Peyer's patch (tissue), 4 donors: ENCODE results near the gene NNT. TPM values are rescaled to one million over a fixed set of nuclear protein-coding genes. Genes with fewer than 3 reads are reported as not detected.

Experiments used
- DNase-seq, 3 donors: peaks; one replicate each; pipeline ENCODE4 v3.0.0-alpha.2; 2017 to 2019
- H3K27ac ChIP-seq, 4 donors: fragments of 200-600 bp; sonication (generic); one replicate each; pipeline ENCODE4 v1.5.1; 2016 to 2019
- H3K27me3 ChIP-seq, 2 donors: fragments of 200-600 bp; sonication (generic); one replicate each; pipeline ENCODE4 v1.5.1; 2019
- H3K36me3 ChIP-seq, 3 donors: fragments of 200-600 bp; sonication (generic); one replicate each; pipeline ENCODE4 v1.5.1; 2016 to 2019
- H3K4me1 ChIP-seq, 4 donors: fragments of 200-600 bp; sonication (generic); one replicate each; pipeline ENCODE4 v1.5.1; 2016 to 2019
- H3K4me3 ChIP-seq, 4 donors: fragments of 200-600 bp; sonication (generic); 1 replicate in 3 of 4; 2 replicates in 1 of 4; pipeline ENCODE4 v1.5.1; 2016 to 2019; ENCODE audit warnings: mild to moderate bottlenecking in 1 of 4
- H3K9me3 ChIP-seq, 4 donors: fragments of 200-600 bp; sonication (generic); one replicate each; pipeline ENCODE4 v1.5.1; 2016 to 2019; ENCODE audit warnings: mild to moderate bottlenecking in 1 of 4
- POLR2A ChIP-seq, 2 donors: fragments of 450-650 bp; IDR thresholded peaks; one replicate each; pipeline ENCODE4 v1.5.1; 2017; ENCODE audit warnings: antibody characterized with exemption in 2 of 2, mild to moderate bottlenecking in 2 of 2, moderate library complexity in 2 of 2
- total RNA-seq, 4 donors: library from RNA; depleted of rRNA; stranded (reverse); fragments of >200 nt; gene quantifications; one replicate each; pipeline ENCODE4 v1.1.0, GENCODE V29; 2016
- TF ChIP-seq, protein P1 (sequence below), 6 experiments: fragments of 450-650 bp in 4 of 6; fragments of 200-600 bp in 2 of 6; sonication (generic) in 1 of 6; IDR thresholded peaks; one replicate each; pipeline ENCODE4 v1.5.1; 2017 to 2019; ENCODE audit warnings: antibody characterized with exemption in 6 of 6, mild to moderate bottlenecking in 3 of 6, moderate library complexity in 1 of 6

Gene NNT
- total RNA-seq, 4 donors from 2014 or later: 30.5 to 59.7 (median 44.5) TPM

DNA sequence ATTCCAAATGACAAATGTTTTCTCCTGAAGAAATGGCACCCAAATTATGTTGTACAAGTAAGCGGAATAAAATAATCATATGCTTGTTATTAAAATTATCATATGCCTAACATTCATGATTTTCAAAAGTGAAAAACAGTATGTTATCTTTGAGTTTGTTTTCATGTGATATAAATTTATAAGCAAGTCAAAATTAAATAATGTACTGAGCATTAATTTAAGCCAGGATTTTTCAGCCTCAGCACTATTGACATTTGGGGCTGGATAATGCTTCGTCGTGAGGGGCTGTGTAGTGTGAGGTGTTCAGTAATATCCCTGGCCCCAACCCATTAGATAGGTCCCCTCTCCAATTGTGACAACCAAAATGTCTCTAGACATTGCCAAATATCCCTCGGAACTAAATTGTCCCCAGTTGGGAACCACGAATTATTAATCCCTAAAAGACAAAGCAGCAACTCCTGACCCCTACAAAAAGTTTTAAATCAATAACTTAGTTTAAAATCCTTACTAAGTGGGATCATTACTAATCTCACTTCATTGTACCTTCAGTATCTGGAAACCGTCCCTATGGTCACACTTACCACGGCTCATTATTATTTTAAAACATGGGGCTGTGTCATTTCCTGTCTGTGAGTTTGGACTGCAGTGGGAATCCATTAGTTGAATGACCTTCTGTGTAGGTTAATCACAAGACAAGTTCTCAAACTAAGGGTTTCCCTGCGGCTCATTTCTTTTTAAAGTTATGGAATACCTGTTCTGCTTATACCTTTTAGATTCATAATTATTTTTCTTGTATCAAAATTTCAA is 1.3 kb upstream of the NNT start:
- peak overlapping the region in 2 of 4 donors; percentile 72 to 86 for H3K4me3 ChIP-seq
- no peaks in the 10 kb centered on the region for H3K27me3 ChIP-seq
- no peaks in the 10 kb centered on the region for H3K36me3 ChIP-seq
- H3K9me3 ChIP-seq: no peaks in the 10 kb centered on the region
- peak overlapping the region; percentile 38 to 85 (median 79) for H3K27ac ChIP-seq
- DNase-seq: no peak
- TF ChIP-seq, protein P1, sequence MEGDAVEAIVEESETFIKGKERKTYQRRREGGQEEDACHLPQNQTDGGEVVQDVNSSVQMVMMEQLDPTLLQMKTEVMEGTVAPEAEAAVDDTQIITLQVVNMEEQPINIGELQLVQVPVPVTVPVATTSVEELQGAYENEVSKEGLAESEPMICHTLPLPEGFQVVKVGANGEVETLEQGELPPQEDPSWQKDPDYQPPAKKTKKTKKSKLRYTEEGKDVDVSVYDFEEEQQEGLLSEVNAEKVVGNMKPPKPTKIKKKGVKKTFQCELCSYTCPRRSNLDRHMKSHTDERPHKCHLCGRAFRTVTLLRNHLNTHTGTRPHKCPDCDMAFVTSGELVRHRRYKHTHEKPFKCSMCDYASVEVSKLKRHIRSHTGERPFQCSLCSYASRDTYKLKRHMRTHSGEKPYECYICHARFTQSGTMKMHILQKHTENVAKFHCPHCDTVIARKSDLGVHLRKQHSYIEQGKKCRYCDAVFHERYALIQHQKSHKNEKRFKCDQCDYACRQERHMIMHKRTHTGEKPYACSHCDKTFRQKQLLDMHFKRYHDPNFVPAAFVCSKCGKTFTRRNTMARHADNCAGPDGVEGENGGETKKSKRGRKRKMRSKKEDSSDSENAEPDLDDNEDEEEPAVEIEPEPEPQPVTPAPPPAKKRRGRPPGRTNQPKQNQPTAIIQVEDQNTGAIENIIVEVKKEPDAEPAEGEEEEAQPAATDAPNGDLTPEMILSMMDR (IDR thresholded peaks at IDR 0.05): no peak
- TF ChIP-seq POLR2A (IDR thresholded peaks at IDR 0.05): no peak
- peaks cover 0 to 15% (median 6%) of the 10 kb centered on the region in 4 donors for H3K4me1 ChIP-seq

DNA sequence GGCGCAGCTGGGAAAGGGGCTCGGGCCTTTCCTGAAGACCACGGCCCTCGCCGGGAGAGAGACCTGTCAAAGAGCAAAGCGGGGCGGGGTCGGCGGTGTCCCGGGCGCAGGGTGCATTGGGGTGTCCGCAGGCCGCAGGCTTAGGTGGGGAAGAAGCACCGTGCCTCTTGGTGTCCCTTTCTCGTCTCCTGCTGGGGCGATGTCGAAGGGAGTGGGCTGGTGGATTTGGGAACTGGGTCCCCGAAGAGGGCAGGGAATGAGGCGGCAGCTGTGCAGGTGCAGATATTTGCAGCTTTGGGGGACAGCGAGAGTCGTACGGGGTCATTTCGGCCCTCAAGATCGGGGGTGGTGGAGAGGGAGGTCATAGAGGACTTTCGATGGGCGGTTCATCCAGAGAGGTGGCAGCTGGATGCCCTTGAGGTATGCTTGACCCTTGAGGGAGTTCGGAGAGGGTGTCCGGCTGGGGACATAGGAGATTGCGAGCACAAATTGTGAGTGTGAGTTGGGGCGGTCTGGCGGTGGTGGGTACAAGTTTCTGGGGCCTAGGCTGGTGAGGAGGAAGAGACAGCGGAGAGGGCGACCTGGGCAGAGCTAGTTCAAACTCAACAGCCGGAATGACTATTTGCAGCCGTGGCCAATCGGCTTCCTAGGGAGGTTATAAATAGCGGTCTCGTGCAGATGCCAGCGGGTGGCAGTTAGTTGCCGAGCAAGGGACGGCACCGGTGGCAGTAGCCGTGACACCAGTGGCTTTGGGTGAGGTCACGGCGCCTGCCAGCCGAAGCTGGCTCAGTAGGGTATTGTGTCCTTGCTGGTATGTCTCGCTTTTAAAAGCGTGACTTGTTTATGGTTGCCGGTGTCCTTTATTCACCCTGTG is 601 bp downstream of the NNT start:
- peaks cover 0 to 15% (median 6%) of the 10 kb centered on the region in 4 donors for H3K4me1 ChIP-seq
- peak; percentile 38 to 44 for TF ChIP-seq POLR2A (IDR thresholded peaks at IDR 0.05)
- TF ChIP-seq, protein P1 (IDR thresholded peaks at IDR 0.05): no peak
- H3K4me3 ChIP-seq: peak overlapping the region; percentile 61 to 86 (median 79)
- no peaks in the 10 kb centered on the region for H3K36me3 ChIP-seq
- H3K27me3 ChIP-seq: no peaks in the 10 kb centered on the region
- H3K27ac ChIP-seq: peak overlapping the region; percentile 65 to 85 (median 79)
- no peaks in the 10 kb centered on the region for H3K9me3 ChIP-seq
- DNase-seq: peak; percentile 76 to 86 (median 78)

DNA sequence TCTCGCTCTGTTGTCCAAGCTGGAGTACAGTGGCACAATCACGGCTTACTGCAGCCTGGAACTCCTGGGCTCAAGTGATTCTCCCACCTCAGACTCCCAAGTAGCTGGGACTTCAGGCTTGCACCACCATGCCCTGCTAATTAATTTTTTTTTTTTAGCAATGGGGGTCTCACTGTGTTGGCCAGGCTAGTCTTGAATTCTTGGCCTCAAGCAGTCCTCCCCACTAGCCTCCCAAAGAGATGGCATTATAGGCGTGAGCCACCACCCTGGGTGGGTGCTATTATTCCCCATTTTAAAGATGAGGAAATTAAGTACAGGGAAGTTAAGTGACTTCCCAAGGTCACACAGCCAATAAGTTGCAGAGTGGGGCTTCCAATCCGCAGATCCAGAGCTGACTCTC is 1.7 kb downstream of the NNT start:
- peaks cover 0 to 6% (median 0%) of the 10 kb centered on the region in 3 donors for H3K36me3 ChIP-seq
- TF ChIP-seq POLR2A (IDR thresholded peaks at IDR 0.05): no peak
- TF ChIP-seq, protein P1 (IDR thresholded peaks at IDR 0.05): no peak
- peaks cover 0 to 15% (median 6%) of the 10 kb centered on the region in 4 donors for H3K4me1 ChIP-seq
- peak overlapping the region in 1 of 4 donors; percentile 86 for H3K4me3 ChIP-seq
- H3K9me3 ChIP-seq: no peaks in the 10 kb centered on the region
- H3K27ac ChIP-seq: no peak overlapping the region
- H3K27me3 ChIP-seq: no peaks in the 10 kb centered on the region
- DNase-seq: no peak

DNA sequence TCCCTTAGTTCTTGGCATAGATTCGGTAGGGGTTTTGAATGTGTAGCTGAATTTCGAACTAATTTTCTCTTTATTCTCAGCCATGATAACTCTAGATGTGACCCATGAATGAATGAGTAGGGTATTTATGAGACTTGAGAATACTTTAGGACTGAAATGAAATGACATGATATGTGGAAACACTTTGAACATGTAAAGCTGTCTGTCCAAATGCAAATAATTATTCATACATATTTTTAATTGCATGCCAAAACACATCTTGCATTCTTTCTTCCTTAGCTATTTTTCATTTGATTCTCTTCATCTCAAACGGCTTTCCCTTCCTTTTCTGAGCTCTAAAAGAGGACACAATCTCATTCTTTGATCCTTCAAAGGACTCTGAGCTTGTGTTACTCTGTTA is 3.4 kb downstream of the NNT start:
- H3K36me3 ChIP-seq: peaks cover 0 to 22% (median 0%) of the 10 kb centered on the region in 3 donors
- no peaks in the 10 kb centered on the region for H3K9me3 ChIP-seq
- H3K27ac ChIP-seq: no peak overlapping the region
- no peaks in the 10 kb centered on the region for H3K27me3 ChIP-seq
- no peak overlapping the region for H3K4me3 ChIP-seq
- no peak for DNase-seq
- TF ChIP-seq, protein P1 (IDR thresholded peaks at IDR 0.05): no peak
- no peak for TF ChIP-seq POLR2A (IDR thresholded peaks at IDR 0.05)
- H3K4me1 ChIP-seq: peaks cover 0 to 12% (median 6%) of the 10 kb centered on the region in 4 donors

DNA sequence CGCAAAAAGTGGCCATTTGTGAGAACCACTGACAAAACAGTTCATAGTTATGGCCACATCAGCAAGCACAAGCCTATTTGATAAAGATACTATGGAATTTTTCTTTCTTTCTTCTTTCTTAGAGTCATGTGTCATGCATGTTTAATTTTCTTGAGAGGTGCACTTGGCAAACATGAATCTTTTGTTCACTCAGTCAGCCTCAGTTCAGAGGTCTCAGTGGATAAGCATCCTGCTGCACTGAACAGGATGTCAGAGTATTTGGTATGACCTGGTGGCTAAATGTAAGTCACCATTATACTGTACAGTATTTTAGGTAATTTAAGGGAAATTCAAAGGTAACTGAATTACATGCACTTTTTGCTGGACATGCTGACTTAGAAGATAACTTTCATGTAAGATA is 5.4 kb downstream of the NNT start:
- Histone ChIP-seq H3K27ac (no peak overlapping the region), H3K9me3 (no peaks in the 10 kb centered on the region), H3K4me3 (no peak overlapping the region), H3K27me3 (no peaks in the 10 kb centered on the region), H3K4me1 (peaks cover 0 to 9% (median 3%) of the 10 kb centered on the region in 4 donors), H3K36me3 (peaks cover 0 to 40% (median 0%) of the 10 kb centered on the region in 3 donors)
- TF ChIP-seq, protein P1 (IDR thresholded peaks at IDR 0.05): no peak
- TF ChIP-seq POLR2A (IDR thresholded peaks at IDR 0.05): no peak
- no peak for DNase-seq
